GM19328 (cell line): ENCODE results near the gene CIROP.

Experiments
- ATAC-seq: cut with Tn5 transposase; IDR thresholded peaks from one replicate; pipeline ENCODE4 v1.9.1; 2021; ENCODE audit warnings: mild to moderate bottlenecking, moderate library complexity; ENCODE audit not compliant: unreplicated experiment

The CIROP gene

DNA sequence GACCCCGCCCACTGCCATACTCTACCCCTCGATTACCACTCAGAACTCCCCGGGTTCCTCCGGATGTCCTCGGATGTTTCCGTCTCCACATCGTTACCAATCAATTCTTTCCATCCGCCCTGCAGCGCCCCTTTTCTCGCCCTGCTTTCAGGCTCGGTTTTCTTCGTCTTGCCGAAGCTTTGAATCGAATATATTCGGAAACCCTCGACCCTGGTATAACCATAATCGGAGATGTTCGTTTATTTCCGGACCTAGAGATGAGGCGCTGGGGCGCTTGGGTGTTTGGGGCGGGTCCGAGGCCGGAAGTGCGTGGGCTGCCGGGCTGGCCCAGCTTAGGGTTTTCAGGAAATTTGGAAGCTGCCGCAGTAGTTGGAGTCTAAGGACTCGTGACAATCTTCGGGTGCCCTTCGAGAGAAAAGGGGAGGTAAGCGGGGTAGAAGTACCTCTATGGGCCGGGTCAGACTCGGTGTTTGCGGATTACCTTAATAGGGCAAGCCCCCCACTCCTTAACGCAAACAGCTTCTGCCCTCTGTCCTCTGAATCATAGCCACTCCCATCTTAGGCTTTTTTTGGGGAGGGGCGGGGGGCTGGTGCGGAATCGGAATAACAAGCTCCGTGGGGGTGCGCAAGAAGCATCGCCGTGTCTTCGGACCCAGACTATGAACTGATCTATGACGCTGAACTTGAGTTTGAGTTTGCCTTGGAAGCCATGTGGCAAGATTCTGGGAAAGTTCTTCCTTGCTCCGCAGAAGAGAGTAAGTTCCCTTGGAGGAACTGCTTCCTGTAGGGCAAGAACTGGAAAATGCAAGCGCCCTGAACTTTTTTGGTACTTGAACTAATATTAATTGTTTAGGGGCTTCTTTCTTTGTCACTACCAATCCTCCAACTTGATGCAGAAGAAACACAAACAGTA is 9.3 kb downstream of the CIROP start, which contains the start of gene C14orf119:
TSS of gene C14orf119 (plus strand) at position 310 of the 913 bp plus-strand sequence. CDS start 2,154 bp downstream, outside the sequence.
- ATAC-seq = peak; percentile 93

- peak; percentile 34 for ATAC-seq
Observed at GRCh38 chr14:23094666-23095195, 10.1 kb downstream of the CIROP start, which contains the start of gene ACIN1. TSS of gene ACIN1 (minus strand) at chr14:23095136. CDS start at chr14:23095112, 24 bp downstream.

GRCh38 chr14:23093991-23094665 is 10.7 kb downstream of the CIROP start:
- ATAC-seq = no peak

- ATAC-seq = no peak
Observed at GRCh38 chr14:23093526-23093925, 11.3 kb downstream of the CIROP start.

DNA sequence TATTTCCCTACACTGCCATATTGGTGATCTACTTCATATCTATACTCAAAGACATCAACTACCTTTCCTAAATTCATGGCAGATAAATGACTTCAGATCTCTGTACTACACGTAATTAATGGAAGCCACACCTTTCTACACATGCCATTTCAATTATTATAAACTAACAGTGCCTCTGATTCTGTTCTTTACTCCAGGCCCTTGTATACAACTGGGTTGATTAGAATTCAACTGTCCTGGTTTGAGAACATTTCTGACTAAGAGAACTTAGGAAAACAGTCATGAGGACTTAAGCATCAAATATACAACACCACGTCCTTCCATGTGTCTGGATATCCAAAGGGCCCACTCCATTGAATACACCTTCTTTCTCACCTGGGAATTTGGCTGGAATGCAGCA is 11.7 kb downstream of the CIROP start:
- ATAC-seq = no peak

- ATAC-seq = no peak
Observed at GRCh38 chr14:23091294-23092225, 13.2 kb downstream of the CIROP start.

- no peak for ATAC-seq
Observed at GRCh38 chr14:23090254-23090636, 14.5 kb downstream of the CIROP start.

- ATAC-seq = no peak
Observed at GRCh38 chr14:23089498-23090253, 15.1 kb downstream of the CIROP start.

- ATAC-seq = no peak
Observed at GRCh38 chr14:23086565-23086964, 18.2 kb downstream of the CIROP start.

GRCh38 chr14:23085458-23085857 is 19.3 kb downstream of the CIROP start:
- ATAC-seq = no peak

- no peak for ATAC-seq
Observed at GRCh38 chr14:23080474-23080873, 24.3 kb downstream of the CIROP start.

DNA sequence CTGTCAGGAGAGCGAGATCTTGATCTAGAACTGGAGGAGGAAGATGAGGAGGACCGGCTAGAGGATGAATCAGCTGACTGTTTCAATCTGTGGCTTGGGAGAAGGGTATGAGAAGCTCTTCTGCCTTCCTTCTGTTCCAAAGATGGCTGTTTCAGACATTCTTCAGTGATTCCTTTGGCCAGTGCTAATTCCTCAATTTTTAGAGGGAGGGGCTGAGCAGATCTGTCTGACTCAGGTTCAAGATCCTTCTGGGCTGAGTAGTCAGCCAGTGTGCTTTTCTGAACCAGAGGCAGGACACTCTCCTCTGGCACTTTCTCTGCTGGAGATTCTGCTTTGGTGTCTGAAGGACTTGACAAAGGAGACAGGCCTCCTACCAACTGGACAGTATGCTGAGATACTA is 25.1 kb downstream of the CIROP start:
- ATAC-seq = no peak

DNA sequence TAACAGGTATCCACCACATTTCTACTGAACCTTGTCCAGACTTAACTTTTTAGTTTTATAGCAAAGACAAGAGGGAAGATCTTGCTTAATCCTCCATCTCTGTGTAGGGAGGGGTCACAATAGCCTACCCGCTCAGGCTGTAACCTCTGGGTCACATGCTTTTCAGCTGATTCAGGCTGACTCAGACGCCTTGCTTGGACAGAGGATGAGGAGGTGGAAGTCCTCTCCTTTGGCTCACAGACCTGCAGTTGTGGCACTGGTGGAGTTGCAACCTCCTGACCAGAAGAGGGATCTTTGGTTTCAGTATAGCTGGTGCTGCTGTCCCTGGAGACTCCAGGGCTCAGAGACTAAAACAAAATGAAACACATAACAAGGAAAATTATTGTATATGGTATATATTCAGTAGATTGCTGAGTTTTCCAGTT is 26.1 kb downstream of the CIROP start:
- ATAC-seq = no peak

- no peak for ATAC-seq
Observed at GRCh38 chr14:23077962-23078361, 26.8 kb downstream of the CIROP start.

- no peak for ATAC-seq
Observed at GRCh38 chr14:23076785-23077408, 27.9 kb downstream of the CIROP start.

DNA sequence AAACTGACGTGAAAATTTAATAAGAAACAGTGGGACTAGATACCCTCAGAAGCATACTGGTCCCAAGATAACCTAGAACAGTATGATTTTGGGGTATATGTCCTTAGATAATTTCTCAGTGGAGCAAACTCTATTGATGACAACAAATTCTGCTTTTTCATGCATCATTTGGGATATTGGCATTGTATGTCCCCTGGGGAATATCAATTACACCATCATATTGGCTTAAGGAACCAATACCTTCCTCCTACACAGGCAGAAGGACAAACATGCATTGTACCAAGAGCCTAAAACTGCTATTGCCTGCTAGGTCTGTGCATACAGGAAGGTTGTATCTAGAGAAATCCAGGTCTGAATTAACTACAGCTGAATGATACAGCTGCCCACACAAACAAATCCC is 29.9 kb downstream of the CIROP start:
- no peak for ATAC-seq

- no peak for ATAC-seq
Observed at GRCh38 chr14:23071921-23072539, 32.8 kb downstream of the CIROP start.

- peak; percentile 91 for ATAC-seq
Observed at GRCh38 chr14:23071244-23071920, 33.4 kb downstream of the CIROP start.
